Measurements from ENCODE around the gene NELFB. TPM values are rescaled to one million over a fixed set of nuclear protein-coding genes. Genes with fewer than 3 reads are reported as not detected.

The NELFB gene
- polyA plus RNA-seq, 1 donor from 2014 or later = 64.7 TPM

DNA sequence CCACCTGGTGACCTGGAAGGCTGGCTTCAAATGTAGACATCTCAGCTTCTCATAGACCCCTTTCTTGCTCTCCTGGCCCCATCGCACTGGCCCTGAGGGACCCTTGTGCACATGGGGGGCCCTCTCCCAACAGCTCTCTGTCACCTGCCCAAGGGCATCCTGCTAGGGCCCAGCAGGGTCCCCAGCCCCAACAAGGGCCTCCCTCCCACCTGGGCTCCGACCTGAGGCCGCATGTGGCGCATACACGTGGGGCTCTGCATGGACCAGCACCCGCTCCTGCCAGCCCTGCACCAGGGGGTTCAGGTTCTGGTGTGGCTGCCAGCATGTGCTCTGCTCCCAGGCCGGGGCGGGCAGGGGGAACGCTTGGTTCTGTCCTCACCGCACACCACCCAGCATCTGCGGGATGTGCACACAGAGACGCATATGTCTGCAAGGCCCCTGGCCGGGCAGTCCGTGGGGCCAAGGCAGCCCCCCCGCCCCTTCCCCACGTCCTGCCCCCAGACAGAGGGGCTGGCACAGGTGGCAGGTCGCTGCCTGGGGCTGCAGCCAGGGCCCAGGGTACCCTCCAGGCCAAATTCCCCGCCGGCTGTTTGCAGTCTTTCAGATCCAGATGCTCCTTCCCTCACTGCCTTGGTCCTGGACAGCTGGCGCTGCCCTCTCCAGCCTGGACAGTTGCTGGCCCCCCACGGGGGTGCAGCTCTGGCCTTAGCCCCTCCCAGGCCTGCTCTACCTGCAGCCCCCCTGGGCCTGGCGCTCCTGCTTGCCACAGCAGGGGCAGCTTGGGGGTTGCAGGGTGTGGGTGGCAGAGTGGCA lies 64.8 kb downstream of the NELFB start:
- TF ChIP-seq MXI1 (conservative IDR thresholded peaks at IDR 0.05; ENCODE audit: poor library complexity, severe bottlenecking) (no peak), EZH2 (IDR thresholded peaks at IDR 0.05; ENCODE audit: borderline replicate concordance, insufficient read depth, low read length, poor library complexity, severe bottlenecking) (no peak), SMC3 (conservative IDR thresholded peaks at IDR 0.05; ENCODE audit: poor library complexity) (no peak), EP300 (conservative IDR thresholded peaks at IDR 0.05; ENCODE audit: poor library complexity, severe bottlenecking) (no peak), RAD21 (conservative IDR thresholded peaks at IDR 0.05) (no peak), POLR2AphosphoS5 (IDR thresholded peaks at IDR 0.05) (no peak), TAF1 (IDR thresholded peaks at IDR 0.05; ENCODE audit: low read depth) (no peak)
- TF ChIP-seq, protein P1, sequence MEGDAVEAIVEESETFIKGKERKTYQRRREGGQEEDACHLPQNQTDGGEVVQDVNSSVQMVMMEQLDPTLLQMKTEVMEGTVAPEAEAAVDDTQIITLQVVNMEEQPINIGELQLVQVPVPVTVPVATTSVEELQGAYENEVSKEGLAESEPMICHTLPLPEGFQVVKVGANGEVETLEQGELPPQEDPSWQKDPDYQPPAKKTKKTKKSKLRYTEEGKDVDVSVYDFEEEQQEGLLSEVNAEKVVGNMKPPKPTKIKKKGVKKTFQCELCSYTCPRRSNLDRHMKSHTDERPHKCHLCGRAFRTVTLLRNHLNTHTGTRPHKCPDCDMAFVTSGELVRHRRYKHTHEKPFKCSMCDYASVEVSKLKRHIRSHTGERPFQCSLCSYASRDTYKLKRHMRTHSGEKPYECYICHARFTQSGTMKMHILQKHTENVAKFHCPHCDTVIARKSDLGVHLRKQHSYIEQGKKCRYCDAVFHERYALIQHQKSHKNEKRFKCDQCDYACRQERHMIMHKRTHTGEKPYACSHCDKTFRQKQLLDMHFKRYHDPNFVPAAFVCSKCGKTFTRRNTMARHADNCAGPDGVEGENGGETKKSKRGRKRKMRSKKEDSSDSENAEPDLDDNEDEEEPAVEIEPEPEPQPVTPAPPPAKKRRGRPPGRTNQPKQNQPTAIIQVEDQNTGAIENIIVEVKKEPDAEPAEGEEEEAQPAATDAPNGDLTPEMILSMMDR (IDR thresholded peaks at IDR 0.05; ENCODE audit: poor library complexity, severe bottlenecking) = no peak
- TF ChIP-seq, protein P2, sequence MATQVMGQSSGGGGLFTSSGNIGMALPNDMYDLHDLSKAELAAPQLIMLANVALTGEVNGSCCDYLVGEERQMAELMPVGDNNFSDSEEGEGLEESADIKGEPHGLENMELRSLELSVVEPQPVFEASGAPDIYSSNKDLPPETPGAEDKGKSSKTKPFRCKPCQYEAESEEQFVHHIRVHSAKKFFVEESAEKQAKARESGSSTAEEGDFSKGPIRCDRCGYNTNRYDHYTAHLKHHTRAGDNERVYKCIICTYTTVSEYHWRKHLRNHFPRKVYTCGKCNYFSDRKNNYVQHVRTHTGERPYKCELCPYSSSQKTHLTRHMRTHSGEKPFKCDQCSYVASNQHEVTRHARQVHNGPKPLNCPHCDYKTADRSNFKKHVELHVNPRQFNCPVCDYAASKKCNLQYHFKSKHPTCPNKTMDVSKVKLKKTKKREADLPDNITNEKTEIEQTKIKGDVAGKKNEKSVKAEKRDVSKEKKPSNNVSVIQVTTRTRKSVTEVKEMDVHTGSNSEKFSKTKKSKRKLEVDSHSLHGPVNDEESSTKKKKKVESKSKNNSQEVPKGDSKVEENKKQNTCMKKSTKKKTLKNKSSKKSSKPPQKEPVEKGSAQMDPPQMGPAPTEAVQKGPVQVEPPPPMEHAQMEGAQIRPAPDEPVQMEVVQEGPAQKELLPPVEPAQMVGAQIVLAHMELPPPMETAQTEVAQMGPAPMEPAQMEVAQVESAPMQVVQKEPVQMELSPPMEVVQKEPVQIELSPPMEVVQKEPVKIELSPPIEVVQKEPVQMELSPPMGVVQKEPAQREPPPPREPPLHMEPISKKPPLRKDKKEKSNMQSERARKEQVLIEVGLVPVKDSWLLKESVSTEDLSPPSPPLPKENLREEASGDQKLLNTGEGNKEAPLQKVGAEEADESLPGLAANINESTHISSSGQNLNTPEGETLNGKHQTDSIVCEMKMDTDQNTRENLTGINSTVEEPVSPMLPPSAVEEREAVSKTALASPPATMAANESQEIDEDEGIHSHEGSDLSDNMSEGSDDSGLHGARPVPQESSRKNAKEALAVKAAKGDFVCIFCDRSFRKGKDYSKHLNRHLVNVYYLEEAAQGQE (IDR thresholded peaks at IDR 0.05; ENCODE audit: borderline replicate concordance) = no peak

DNA sequence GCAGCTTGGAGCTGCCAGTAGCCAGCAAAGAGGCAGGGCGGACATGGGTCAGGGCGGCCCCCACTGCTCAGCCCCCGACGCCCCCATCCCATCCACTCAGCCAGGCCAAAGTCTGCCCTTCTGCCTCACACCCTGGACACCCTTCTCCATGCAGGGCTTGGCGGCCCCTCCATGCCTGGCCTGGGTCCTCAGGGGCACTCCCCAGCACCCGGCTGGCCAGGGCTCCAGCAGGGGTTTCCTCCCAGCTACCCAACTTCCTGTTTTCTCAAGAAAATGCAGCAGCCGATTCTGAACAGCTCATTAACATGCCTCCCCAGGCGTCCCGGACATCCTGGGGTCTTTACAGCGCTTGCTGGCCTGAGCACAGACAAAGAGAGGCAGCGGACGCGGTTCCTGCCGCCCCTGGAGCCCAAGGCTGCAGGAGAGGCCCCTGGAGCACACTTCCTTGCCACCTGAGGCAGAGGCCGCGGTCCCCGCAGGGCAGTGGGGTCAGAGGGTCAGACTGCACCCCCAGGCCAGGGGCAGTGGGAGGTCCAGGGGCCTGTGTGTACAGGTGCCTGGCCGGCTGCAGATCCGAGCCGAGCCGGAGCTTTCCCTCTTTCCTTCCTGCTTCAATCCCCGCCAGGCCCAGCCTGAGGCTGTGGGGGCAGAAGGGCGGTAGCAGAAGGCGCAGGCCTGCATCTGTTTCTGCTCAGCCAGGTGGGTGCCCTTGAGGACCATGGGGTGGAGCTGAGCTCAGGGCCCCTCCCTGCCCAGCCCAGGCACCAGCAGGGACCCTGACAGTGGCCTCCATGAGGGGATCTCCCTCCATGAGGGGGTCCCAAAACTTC lies 65.6 kb downstream of the NELFB start:
- no peaks in the 10 kb centered on the region for H3K27me3 ChIP-seq (ENCODE audit: insufficient read depth, low read depth, low read length)
- no peak overlapping the region for H3K9ac ChIP-seq (ENCODE audit: low read length)
- no peak for TF ChIP-seq MXI1 (conservative IDR thresholded peaks at IDR 0.05; ENCODE audit: poor library complexity, severe bottlenecking)
- TF ChIP-seq, protein P2 (IDR thresholded peaks at IDR 0.05; ENCODE audit: borderline replicate concordance) = no peak
- TF ChIP-seq EZH2 (IDR thresholded peaks at IDR 0.05; ENCODE audit: borderline replicate concordance, insufficient read depth, low read length, poor library complexity, severe bottlenecking) = no peak
- no peak for TF ChIP-seq TAF1 (IDR thresholded peaks at IDR 0.05; ENCODE audit: low read depth)
- TF ChIP-seq RAD21 (conservative IDR thresholded peaks at IDR 0.05) = no peak
- TF ChIP-seq, protein P1 (IDR thresholded peaks at IDR 0.05; ENCODE audit: poor library complexity, severe bottlenecking) = no peak
- no peak for TF ChIP-seq EP300 (conservative IDR thresholded peaks at IDR 0.05; ENCODE audit: poor library complexity, severe bottlenecking)
- no peak for TF ChIP-seq SMC3 (conservative IDR thresholded peaks at IDR 0.05; ENCODE audit: poor library complexity)
- TF ChIP-seq POLR2AphosphoS5 (IDR thresholded peaks at IDR 0.05) = no peak
- H4K20me1 ChIP-seq (ENCODE audit: insufficient read depth) = no peaks in the 10 kb centered on the region
- H3K9me2 ChIP-seq (ENCODE audit: insufficient read depth, low read length) = no peaks in the 10 kb centered on the region
- H3K36me3 ChIP-seq (ENCODE audit: insufficient read depth, low read length) = no peaks in the 10 kb centered on the region
- no peak overlapping the region for H3K4me3 ChIP-seq (ENCODE audit: low read length)
- H3K79me2 ChIP-seq (replicated peaks; ENCODE audit: insufficient read depth, low read length) = no peaks in the 10 kb centered on the region
- no peaks in the 10 kb centered on the region for H3F3A ChIP-seq (ENCODE audit: insufficient read depth, low read length, poor library complexity, severe bottlenecking)
- no peak overlapping the region for H2AFZ ChIP-seq (ENCODE audit: low read depth, low read length)
- H3K9me3 ChIP-seq (ENCODE audit: low read length) = no peaks in the 10 kb centered on the region
- no peak overlapping the region for H3K4me2 ChIP-seq (ENCODE audit: low read length)
- no peak overlapping the region for H3K27ac ChIP-seq (ENCODE audit: low read length)

More for the DNA sequence above, 64.8 kb downstream of the NELFB start:
- Histone ChIP-seq H3K9me2 (ENCODE audit: insufficient read depth, low read length) (no peaks in the 10 kb centered on the region), H3K4me3 (ENCODE audit: low read length) (no peak overlapping the region), H3K9ac (ENCODE audit: low read length) (no peak overlapping the region), H3K27ac (ENCODE audit: low read length) (no peak overlapping the region), H3K36me3 (ENCODE audit: insufficient read depth, low read length) (no peaks in the 10 kb centered on the region), H3K4me2 (ENCODE audit: low read length) (no peak overlapping the region), H3K27me3 (ENCODE audit: insufficient read depth, low read depth, low read length) (no peaks in the 10 kb centered on the region), H2AFZ (ENCODE audit: low read depth, low read length) (no peak overlapping the region), H3K9me3 (ENCODE audit: low read length) (no peaks in the 10 kb centered on the region), H3F3A (ENCODE audit: insufficient read depth, low read length, poor library complexity, severe bottlenecking) (no peaks in the 10 kb centered on the region), H3K79me2 (replicated peaks; ENCODE audit: insufficient read depth, low read length) (no peaks in the 10 kb centered on the region), H4K20me1 (ENCODE audit: insufficient read depth) (no peaks in the 10 kb centered on the region)
